Measurements from ENCODE around the gene FBXO42. TPM values are rescaled to one million over a fixed set of nuclear protein-coding genes. Genes with fewer than 3 reads are reported as not detected.

The FBXO42 gene
- total RNA-seq, 2 experiments from 2014 or later: 14.3 to 14.9 TPM

GRCh38 chr1:16321176-16321867 is 31.0 kb downstream of the FBXO42 start:
- no peaks in the 10 kb centered on the region for H3K27me3 ChIP-seq (ENCODE audit: control insufficient read depth in 1 of 2, insufficient read depth in 2 of 2, low read length in 2 of 2)

GRCh38 chr1:16318555-16318954 is 33.7 kb downstream of the FBXO42 start:
- Histone ChIP-seq H3K27ac (ENCODE audit: low read depth in 1 of 2, low read length in 2 of 2) (no peak overlapping the region), H3K27me3 (ENCODE audit: control insufficient read depth in 1 of 2, insufficient read depth in 2 of 2, low read length in 2 of 2) (no peaks in the 10 kb centered on the region), H3K9me3 (ENCODE audit: control insufficient read depth in 1 of 2, insufficient read depth in 1 of 2, low read length in 2 of 2) (no peaks in the 10 kb centered on the region), H3K4me3 (ENCODE audit: low read length) (no peak overlapping the region), H3K36me3 (ENCODE audit: insufficient read depth, low read length) (peaks cover 21% of the 10 kb centered on the region), H3K4me1 (ENCODE audit: insufficient read depth, low read length) (no peaks in the 10 kb centered on the region)
- CTCF ChIA-PET: no interaction called here
- Mint-ChIP-seq H3K4me1 (ENCODE audit: low read depth) (peaks cover 24% of the 10 kb centered on the region), H3K4me3 (no peak overlapping the region), H3K27me3 (no peaks in the 10 kb centered on the region), H3K36me3 (ENCODE audit: low read depth) (peaks cover 36% of the 10 kb centered on the region), H3K9me3 (no peaks in the 10 kb centered on the region), H3K27ac (no peak overlapping the region)
- DNase-seq (no peak), ATAC-seq (ENCODE audit: poor library complexity) (no peak)
- POLR2A ChIA-PET: no interaction called here
- TF ChIP-seq CTCF (IDR thresholded peaks at IDR 0.05): no peak
- intact Hi-C loops (cut with DNase I, micrococcal nuclease): no loop called here

More at GRCh38 chr1:16321176-16321867, 31.0 kb downstream of the FBXO42 start:
- Mint-ChIP-seq H3K9me3 (no peaks in the 10 kb centered on the region), H3K27me3 (no peaks in the 10 kb centered on the region), H3K27ac (no peak overlapping the region), H3K4me3 (no peak overlapping the region), H3K36me3 (ENCODE audit: low read depth) (peaks cover 19% of the 10 kb centered on the region), H3K4me1 (ENCODE audit: low read depth) (peaks cover 25% of the 10 kb centered on the region)
- no peaks in the 10 kb centered on the region for H3K4me1 ChIP-seq (ENCODE audit: insufficient read depth, low read length)
- ChIA-PET CTCF (no interaction called here), POLR2A (no interaction called here)
- DNase-seq (no peak), ATAC-seq (ENCODE audit: poor library complexity) (no peak)
- no peak for TF ChIP-seq CTCF (IDR thresholded peaks at IDR 0.05)
- peaks cover 7% of the 10 kb centered on the region for H3K36me3 ChIP-seq (ENCODE audit: insufficient read depth, low read length)
- no peak overlapping the region for H3K4me3 ChIP-seq (ENCODE audit: low read length)
- H3K9me3 ChIP-seq (ENCODE audit: control insufficient read depth in 1 of 2, insufficient read depth in 1 of 2, low read length in 2 of 2): no peaks in the 10 kb centered on the region
- intact Hi-C loops (cut with DNase I, micrococcal nuclease): no loop called here
- no peak overlapping the region for H3K27ac ChIP-seq (ENCODE audit: low read depth in 1 of 2, low read length in 2 of 2)

GRCh38 chr1:16315437-16315836 is 36.8 kb downstream of the FBXO42 start:
- Histone ChIP-seq H3K36me3 (ENCODE audit: insufficient read depth, low read length) (peaks cover 35% of the 10 kb centered on the region), H3K4me1 (ENCODE audit: insufficient read depth, low read length) (no peaks in the 10 kb centered on the region), H3K4me3 (ENCODE audit: low read length) (no peak overlapping the region), H3K27me3 (ENCODE audit: control insufficient read depth in 1 of 2, insufficient read depth in 2 of 2, low read length in 2 of 2) (no peaks in the 10 kb centered on the region), H3K27ac (ENCODE audit: low read depth in 1 of 2, low read length in 2 of 2) (no peak overlapping the region), H3K9me3 (ENCODE audit: control insufficient read depth in 1 of 2, insufficient read depth in 1 of 2, low read length in 2 of 2) (no peaks in the 10 kb centered on the region)
- no peak overlapping the region for H3K4me3 Mint-ChIP-seq
- H3K4me1 Mint-ChIP-seq (ENCODE audit: low read depth): peaks cover 15% of the 10 kb centered on the region
- H3K36me3 Mint-ChIP-seq (ENCODE audit: low read depth): peaks cover 58% of the 10 kb centered on the region
- ChIA-PET CTCF (no interaction called here), POLR2A (interaction anchor here (0.6 kb wide), 1 partner anchor 31 kb away, joined by 3 read pairs; no protein-coding TSS in a partner anchor)
- DNase-seq: no peak
- no peaks in the 10 kb centered on the region for H3K27me3 Mint-ChIP-seq
- H3K9me3 Mint-ChIP-seq: no peaks in the 10 kb centered on the region
- no peak for TF ChIP-seq CTCF (IDR thresholded peaks at IDR 0.05)
- no peak overlapping the region for H3K27ac Mint-ChIP-seq
- ATAC-seq (ENCODE audit: poor library complexity): no peak
- intact Hi-C loops (cut with DNase I, micrococcal nuclease): no loop called here

Measured in CD4-positive, alpha-beta T cell (primary cell).